Loucy (cell line): ENCODE results near the gene PLXNA2.

Source experiments
- EZH2phosphoT487 ChIP-seq: fragments of 200-600 bp; IDR thresholded peaks from 2 replicates; pipeline ENCODE4 v1.6.1; 2018; ENCODE audit warnings: antibody characterized with exemption, mild to moderate bottlenecking, moderate library complexity, borderline replicate concordance
- TF ChIP-seq, protein P1 (sequence below): fragments of 200-600 bp; sonication (generic); conservative IDR thresholded peaks from 2 replicates; pipeline ENCODE4 v1.5.1; 2014; ENCODE audit warnings: mild to moderate bottlenecking, antibody characterized with exemption, low read length

DNA sequence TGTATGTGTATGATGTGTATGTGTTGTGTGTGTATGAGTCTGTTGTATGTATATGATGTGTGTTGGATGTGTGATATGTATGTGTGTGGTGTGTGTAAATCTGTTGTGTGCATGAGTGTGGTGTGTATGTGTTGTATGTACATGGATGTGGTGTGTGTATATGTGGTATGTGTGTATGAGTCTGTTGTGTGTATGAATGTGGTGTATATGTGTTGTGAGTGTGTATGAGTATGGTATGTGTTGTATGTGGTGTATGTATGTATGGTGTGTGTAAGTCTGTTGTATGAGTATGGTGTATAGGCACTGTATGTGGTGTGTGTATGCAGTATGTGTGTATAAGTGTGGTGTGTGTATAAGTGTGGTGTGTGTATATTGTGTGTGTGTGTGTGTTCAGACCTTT, 95.0 kb downstream of the PLXNA2 start:
- TF ChIP-seq, protein P1, sequence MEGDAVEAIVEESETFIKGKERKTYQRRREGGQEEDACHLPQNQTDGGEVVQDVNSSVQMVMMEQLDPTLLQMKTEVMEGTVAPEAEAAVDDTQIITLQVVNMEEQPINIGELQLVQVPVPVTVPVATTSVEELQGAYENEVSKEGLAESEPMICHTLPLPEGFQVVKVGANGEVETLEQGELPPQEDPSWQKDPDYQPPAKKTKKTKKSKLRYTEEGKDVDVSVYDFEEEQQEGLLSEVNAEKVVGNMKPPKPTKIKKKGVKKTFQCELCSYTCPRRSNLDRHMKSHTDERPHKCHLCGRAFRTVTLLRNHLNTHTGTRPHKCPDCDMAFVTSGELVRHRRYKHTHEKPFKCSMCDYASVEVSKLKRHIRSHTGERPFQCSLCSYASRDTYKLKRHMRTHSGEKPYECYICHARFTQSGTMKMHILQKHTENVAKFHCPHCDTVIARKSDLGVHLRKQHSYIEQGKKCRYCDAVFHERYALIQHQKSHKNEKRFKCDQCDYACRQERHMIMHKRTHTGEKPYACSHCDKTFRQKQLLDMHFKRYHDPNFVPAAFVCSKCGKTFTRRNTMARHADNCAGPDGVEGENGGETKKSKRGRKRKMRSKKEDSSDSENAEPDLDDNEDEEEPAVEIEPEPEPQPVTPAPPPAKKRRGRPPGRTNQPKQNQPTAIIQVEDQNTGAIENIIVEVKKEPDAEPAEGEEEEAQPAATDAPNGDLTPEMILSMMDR = no peak
- no peak for TF ChIP-seq EZH2phosphoT487
